HG02759 (cell line): ENCODE data around the gene SGK2.
A peak's percentile ranks its signal among the peaks of the same experiment; 100 is the strongest.

ENCODE experiments used
- ATAC-seq: cut with Tn5 transposase; IDR thresholded peaks from one replicate; pipeline ENCODE4 v1.9.1; 2021; ENCODE audit warnings: mild to moderate bottlenecking, moderate library complexity; ENCODE audit not compliant: unreplicated experiment

Gene SGK2

DNA sequence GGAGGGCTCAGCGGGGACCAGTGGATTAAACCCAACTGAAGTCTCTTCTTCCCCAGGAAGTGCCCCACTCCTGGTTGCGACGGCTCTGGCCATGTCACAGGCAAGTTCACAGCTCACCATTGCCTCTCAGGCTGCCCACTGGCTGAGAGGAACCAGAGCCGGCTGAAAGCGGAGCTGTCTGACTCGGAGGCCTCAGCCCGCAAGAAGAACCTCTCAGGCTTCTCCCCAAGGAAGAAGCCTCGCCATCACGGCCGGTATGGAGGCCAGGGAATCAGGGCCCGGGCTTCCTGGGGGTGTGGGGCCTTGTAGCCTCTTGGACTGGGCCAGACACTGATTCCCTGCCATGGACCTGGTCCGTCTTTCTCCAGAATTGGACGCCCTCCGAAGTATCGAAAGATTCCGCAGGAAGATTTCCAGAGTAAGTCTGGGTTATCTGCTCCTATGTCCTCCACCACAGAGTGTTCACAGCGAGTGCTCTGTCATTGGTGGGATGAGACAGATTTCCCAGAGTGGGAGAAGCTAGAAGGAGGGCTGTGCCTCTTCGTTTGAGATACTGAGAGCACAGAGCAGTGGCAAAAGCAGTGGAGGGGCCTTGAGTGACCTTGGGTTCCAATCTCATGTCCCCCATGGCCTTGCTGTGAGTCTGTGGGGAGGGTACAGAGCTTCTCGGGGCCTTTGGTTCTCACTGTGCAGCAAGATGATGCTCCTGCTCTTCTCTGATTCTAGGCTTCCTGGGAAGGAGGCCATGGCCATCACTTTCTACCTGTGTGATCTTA is 22.6 kb upstream of the SGK2 start:
- ATAC-seq, result no peak

DNA sequence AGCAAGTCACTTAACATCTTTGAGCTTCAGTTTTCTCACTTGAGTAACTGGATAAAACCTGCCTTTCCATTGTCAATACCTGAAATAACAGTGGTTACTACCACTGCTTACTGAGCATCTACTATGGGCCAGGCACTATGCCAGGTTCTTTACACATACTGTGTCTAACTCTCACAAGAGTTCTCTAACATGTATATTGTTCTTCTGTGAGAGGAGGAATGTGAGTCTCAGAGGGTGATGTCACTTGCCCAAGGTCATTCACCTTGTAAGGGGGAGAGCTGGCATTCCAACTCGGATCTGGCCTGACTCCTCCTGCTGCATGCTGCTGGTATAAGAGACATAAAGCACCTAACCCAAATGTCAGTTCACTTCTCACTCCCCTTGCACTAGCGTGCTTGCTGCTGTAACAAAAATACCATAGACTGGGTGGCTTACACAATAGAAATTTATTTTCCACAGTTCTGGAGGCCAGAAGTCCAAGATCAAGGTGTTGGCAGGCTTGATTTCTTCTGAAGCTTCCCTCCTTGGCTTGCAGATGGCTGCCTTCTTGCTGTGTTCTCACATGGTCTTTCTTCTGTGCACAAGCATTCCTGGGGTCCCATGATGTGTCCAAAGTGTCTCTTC is 21.9 kb upstream of the SGK2 start:
- no peak for ATAC-seq

DNA sequence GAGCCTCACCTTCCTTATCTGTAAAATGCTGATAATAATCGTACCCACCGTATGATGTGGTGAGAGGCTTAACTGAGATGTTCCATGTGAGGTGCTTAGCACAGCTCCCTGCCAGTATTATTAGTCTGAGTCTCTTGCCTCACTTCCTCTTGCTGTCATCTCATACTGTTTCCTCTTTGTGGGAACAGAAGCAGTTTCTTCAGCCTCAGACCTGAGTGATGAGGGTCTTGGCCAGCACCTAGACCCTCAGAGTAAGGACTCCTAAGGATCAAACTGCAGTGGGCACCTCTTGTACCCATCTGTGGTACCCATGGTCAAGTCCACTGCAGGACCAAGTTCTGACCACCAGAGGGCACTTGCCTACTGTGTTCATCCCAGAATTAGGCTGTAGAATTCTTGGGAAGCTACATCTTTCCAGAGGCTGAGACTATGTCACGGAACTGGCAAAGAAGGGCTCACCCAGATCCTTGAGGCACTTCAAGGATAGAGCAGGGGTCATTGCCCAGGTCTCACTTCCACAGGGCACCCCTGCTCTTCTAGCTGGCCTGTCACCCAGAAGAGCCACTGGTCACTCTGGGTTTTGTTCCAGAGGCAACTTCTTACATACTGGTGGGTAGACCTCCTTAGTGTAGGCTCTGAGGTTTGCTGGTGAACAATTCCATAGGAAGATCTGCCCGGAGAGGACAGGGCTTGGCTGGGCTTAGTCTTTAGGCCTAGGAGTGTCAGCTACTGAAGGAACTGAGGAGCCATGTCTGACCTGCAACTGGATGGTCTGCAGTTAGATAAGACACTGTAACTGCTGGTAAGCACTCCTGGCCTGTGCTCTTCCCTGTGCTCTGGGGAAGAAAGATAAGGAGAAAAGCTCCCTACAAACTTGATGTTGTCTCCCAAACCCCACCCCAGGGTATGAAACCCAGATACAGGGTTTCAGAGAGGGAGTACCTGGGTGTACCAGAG is 20.6 kb upstream of the SGK2 start:
- peak; percentile 49 for ATAC-seq

DNA sequence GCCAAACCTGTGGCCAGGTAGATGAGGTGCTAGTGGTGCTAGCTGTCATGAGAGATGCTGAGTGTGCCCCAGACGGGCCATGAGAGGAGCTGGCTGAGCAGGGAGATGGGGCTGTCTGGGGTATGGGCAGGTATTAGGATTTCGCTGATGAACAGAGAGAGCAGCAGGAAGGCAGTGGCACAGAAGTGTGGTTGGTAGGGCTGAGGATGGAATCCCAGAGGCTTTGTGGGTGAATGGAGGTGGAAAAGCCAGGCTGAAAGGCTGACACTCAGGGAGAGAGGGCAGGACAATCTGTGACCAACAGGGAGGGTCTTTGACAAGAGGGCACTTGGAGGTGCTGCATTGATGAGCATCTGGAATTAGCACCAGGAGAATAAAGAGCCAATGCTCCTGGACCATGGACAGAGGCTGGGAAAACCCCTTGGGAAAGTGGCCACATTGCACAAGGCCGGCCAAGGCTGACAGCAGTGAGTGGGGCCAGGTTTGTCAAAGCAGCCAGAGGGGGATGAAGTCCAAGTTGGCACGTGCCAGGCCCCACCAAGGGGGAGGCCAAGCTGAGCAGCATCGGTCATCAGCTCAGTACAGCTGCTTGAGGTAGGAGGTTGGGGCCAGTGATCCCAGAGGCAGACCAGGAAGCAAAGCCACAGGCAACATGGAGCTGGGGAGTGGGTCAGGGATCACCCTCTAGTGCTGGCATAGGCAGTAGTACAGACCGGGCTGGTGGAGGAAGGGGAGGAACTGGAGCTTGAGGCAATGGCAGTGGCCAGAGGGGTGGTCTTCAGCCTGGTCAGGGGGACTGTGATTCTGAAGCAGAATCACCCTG is 19.7 kb upstream of the SGK2 start:
- no peak for ATAC-seq

DNA sequence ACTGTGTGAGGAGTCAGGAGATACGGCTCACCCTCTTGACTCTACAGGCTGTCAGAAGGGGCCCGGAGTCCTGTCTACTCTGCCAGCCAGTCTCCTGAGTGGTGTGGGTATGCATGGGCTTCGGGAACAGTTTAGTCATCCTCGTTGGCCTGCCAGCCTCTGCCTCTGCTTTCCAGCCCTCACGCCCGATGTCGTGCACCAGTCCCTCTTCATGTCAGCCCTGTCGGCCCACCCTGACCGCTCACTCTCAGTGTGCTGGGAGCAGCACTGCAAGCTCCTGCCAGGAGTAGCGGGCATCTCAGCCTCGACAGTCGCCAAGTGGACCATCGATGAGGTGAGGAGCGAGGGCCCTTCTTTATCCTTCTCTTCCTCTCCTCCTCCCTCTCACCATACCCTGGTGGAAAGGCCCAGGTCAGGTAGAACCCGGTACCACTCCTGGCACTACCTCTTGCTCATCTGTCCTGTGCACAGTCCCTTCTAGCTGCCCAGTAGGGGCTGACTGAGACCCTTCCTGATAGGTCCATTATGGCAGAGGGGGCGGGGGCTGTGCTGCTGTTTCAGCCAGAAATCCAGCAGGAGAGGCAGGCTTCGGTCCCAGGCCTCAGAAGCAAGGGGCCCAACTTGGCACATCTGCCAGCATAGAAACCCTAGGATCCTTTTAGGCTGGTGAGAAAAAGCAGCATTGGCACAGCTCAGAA is 18.7 kb upstream of the SGK2 start:
- ATAC-seq, result no peak

DNA sequence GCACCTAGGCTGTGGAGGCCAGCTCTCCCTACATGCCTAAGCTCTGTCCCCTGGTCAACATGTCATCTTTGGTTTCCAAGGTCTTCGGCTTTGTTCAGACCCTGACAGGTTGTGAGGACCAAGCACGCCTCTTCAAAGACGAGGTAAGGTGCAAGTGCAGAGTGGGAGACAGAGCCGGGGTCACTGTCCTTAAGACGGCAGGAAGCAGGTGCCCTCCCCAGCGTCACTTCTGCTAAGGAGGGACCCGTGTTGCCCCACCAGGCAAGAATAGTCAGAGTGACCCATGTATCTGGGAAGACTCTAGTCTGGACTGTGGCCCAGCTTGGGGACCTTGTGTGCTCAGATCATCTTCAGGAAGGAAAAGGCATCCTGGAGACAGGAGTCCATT is 18.2 kb upstream of the SGK2 start:
- no peak for ATAC-seq

DNA sequence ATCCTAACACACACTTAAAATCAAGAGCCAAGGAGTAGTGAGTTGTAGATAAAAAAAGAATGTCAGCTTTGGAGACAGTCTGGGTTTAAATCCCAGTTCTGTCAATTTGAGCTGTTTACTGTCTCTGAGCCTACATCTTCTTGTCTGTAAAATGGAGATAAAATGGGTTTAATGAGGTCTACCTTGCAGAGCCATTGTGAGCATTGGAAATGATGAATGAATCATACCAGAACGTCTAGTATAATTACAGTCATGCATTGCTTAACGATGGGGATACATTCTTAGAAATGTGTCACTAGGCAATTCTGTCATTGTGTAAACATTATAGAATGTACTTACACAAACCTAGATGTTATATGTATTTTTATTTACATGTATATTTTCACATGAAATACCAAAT is 17.6 kb upstream of the SGK2 start:
- ATAC-seq, result no peak

DNA sequence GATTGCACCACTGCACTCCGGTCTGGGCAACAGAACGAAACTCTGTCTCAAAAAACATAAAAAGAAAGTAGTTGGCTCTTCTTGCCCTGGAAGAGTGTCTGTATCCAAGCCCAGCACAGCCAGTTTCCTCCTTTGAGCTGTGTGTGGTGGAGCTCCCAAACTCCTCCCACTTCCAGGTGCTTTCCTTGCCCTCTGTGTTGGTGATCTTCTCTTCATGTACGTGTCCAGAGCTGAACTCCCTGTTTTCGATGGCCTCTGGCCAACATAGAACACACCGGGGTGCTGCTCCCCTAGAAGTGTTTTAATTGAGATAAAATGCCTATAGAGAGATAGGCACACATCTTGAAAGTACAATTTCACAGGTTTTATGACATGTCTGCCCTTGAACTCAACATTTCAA is 16.7 kb upstream of the SGK2 start:
- no peak for ATAC-seq

DNA sequence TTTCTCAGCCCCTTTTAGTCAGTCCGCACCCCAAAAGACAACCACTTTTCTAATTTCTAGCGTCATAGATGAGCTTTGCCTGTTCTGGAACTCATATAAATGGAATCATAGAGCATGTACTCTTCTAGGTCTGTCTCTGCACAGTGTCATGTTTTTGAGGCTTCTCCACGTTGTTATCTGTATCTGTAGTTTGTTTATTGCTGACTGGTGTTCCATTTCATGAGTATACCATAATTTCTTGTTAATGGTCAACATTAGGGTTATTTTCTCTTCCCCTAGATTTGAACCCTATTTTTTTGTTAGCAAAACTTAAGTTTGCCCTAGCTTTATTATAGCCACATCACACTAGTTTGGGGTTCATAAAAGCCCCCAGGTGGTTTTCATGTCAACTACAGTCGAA is 16.2 kb upstream of the SGK2 start:
- no peak for ATAC-seq

DNA sequence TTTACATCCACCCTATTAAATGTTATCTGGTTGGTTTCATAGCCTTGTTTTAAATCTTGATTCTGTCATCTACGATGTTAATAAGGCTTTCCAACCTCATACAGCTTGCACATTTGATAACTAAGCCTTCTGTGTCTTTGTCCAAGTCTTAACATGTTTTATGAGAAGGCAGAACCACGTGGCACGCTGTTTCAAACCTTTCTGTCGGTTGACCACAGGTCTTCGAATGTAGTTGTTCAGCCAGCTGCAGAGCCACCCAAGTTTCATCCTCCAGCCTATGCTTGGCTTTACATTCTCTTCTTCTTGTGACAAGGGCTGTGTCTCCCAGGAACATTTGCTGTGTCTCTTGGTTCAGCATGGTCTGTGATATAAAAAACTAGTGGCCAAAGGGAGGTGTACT is 15.7 kb upstream of the SGK2 start:
- ATAC-seq, result no peak

DNA sequence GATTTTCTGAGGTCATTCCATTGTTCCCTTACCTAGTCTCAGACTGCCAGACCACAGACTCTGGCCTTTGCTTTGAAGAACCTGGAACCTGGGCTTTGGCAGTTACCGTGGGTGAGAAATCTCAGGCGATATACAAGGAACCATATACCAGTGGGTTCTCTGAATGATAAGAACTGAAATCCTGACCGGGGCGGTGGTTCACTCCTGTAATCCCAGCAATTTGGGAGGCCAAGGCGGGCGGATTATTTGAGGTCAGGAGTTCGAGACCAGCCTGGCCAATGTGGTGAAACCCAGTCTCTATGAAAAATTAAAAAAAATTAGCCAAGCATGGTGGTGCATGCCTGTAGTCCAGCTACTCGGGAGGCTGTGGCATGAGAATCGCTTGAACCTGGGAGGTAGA is 14.3 kb upstream of the SGK2 start:
- ATAC-seq, result no peak

DNA sequence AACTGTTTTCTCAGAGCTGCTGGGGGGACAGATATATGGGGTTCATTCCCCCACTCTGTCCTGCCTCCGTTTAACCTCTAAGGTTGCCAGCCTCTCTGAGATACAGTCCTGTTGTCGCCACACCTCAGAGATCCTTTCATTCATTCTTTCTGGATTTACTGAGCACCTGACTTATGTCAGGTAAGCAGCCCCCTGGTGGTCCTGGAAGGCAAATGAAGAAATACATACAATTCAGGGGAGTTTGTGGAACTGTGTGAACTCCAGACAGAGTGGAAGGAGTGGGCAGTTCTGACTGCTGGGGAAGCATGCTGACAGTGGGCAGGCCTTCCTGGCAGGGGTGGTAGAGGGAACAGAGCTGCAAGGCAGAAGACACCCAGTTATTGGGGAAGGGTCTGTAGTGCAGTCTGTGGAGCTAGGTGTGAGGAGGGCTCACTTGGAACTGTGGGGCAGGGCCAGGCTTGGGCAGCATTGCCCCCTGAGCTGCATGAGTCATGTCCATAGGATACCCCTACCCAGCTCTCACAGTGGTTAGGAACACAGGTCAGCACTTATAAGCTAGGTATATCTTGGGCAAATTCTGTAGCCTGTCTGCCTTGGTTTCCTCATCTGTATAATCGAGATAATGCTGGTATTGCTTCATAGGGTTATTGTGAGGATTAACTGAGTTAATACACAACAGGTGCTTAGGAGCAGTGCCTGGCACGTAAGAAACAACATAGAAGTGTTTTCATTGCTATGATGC is 12.8 kb upstream of the SGK2 start:
- no peak for ATAC-seq

DNA sequence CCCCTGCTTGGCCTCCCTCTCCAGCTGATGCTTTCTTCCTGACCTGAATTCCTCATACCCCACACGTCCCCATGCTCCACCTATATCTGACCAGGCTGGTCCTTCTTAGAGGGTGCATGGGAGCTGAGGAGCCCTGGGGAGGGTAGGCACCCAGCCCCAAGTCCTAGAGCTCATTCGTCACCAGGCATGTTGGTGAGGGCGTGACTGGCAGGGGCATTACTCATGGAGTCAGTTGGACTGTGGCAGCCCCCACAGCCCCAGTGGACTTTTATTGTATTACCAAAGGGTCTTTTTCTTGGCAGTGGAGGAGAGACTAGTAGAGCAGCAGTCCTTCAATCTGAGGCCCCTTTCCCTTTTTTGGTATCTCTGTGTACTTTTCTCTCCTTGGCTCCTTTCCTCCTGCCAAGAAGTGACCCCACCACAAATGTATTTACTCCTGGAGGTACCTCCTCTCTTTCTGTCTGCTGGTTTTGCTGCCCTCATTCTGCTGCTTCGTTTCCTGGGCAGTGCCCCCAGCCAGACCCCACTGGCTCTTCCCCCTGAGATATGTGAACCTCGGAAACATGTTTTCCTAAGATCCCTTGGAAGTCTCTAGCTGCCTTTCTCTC is 10.4 kb upstream of the SGK2 start:
- no peak for ATAC-seq

DNA sequence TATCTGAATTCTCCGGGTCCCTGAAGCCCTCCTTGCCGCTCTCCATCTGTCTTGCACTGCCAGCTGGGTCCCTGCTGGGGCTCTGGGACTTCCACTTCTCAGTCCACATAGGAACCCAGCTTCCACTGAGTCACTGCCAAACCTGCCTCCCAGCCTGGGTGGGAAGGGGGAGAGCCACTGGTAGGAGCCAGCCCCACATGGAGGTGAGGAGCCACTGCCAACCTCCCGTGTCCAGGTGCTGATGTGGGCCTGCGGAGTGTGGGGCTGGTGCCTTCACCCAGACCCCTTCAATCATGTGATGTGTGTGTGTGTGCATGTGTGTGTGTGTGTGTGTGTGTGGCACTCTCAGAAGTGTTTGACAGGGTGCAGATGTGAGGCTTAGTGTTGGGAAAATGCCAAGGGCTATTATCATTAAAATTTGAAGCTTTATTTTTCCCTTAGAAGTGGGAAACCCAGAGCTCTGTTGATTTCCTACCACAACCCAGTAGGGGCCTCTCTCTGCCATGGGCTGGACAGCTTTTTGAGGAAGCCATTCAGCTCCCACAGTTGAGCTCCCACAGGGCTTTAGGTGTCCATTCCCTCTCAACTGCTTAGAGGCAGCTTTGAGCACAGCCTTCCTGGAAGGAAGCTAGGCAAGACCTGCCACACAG is 9.3 kb upstream of the SGK2 start:
- ATAC-seq, result no peak

DNA sequence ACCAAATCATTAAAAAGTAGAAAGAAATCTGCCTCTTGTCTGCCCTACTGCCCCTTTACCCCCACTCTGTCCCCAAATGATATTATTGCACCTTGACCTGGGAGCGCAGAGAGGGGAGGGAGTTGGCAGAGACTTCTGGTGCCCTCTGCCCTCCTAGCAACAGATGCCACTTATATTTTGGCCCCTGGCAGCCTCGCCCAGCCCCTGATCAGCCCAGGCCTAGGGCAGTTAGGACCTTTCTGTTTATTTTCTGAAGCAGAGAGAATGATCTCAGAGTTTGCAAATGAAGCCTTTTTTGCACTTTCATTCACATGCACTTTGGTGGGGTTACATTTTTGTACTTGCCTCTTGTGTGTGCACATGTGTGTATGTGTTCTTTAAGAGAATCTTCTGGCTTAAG is 8.4 kb upstream of the SGK2 start:
- no peak for ATAC-seq

DNA sequence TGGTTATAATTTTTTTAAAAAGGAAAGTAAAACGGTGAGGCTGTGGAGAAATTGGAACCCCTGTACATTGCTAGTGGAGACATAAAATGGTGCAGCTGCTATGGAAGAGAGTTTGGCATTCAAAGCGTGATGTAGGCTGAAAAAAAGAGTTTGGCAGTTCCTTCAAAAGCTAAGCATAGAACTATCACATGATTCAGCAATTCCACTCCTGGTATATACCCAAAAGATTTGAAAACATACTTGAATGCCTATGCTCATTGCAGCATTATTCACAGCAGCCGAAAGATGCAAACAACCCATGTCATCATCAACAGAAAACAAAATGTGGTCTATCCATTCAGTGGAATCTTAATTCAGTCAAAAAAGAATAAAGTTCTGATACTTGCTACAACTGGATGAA is 4.5 kb upstream of the SGK2 start:
- no peak for ATAC-seq

DNA sequence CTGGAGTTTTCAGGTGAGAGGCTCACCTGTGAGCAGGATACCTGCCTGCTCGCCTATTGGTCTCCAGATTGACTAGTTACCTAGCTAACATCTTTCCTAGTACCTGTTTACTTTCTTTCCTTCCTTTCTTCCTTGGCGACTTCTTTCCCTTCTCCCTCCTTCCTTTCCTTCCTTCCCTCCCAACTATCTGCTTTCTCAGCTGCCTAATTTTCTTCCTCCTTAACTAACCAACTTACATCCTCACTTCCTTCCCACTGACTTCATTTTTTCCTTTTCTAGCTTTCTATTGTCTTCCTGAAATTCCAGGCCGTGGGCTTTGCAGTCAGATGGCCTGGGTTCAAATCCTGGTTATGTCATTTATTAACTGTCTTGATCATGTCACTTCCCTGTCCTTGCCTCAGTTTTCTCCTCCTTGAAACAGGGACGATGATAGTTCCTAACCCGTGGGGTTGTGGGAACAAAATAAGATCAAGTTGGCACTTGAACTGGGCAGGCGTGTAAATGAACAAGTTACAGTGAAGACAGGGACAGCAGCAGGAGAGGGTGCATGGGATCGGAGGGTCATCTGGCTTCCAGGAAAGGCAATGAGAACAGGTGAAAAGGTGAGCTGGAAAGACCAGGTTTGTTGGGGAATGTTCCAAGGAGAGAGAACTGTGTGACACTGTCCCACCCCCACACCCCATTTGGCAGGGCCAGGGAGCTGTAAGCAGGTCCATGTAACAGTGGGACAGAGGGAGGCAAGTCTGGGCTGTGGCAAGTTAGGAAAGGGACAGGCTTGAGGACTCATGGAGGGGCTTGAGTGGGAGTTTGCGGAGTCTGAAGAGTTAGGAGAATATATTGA is 540 bp downstream of the SGK2 start:
- no peak for ATAC-seq

DNA sequence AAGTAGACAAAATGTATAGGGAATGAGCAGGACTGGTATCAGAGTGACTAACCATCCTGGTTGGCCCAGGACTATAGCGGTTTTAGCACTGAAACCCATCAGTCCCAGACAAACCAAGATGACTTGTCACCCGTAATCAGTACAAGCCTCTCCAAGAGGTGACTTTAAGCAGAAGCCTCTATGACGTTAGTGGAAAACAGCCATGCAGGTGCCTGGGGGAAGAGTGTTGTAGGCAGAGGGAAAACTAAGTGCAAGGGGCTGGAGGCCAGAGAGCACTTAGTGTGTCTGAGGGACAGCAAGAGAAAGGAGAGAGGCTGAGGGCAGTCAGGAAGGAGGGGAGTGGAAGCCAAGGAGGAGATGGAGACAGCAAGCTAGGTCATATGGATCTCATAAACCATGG is 2.1 kb downstream of the SGK2 start:
- no peak for ATAC-seq
